NT2/D1 (cell line): ENCODE results near the gene ANO9.

Experiments used
- DNase-seq: peaks from one replicate; pipeline ENCODE4 v3.0.0-alpha.2; 2011; ENCODE audit warnings: low read depth, low spot score
- H3K27me3 ChIP-seq: 2 replicates; pipeline ENCODE4 v1.6.0; 2011; ENCODE audit warnings: mild to moderate bottlenecking; ENCODE audit not compliant: insufficient read length, insufficient read depth
- H3K36me3 ChIP-seq: 2 replicates; pipeline ENCODE4 v1.6.1; 2011; ENCODE audit warnings: mild to moderate bottlenecking, low read length, mixed read lengths; ENCODE audit not compliant: insufficient read depth, insufficient read length
- H3K4me1 ChIP-seq: 2 replicates; pipeline ENCODE4 v1.5.1; 2011; ENCODE audit not compliant: insufficient read depth, insufficient read length
- H3K4me3 ChIP-seq: 2 replicates; pipeline ENCODE4 v1.5.1; 2011; ENCODE audit warnings: low read depth; ENCODE audit not compliant: insufficient read length
- H3K9ac ChIP-seq: 2 replicates; pipeline ENCODE4 v1.6.0; 2011; ENCODE audit warnings: low read depth; ENCODE audit not compliant: insufficient read length
- H3K9me3 ChIP-seq: 2 replicates; pipeline ENCODE4 v1.5.1; 2011; ENCODE audit warnings: mild to moderate bottlenecking, low read length; ENCODE audit not compliant: insufficient read depth
- SUZ12 ChIP-seq: IDR thresholded peaks from 2 replicates; pipeline ENCODE4 v1.6.1; 2011; ENCODE audit not compliant: insufficient read length, insufficient read depth; ENCODE audit errors: extremely low read depth
- YY1 ChIP-seq: IDR thresholded peaks from 2 replicates; pipeline ENCODE4 v1.6.1; 2011; ENCODE audit not compliant: insufficient read length, insufficient read depth
- ZNF274 ChIP-seq: IDR thresholded peaks from 2 replicates; pipeline ENCODE4 v1.6.1; 2011; ENCODE audit warnings: mild to moderate bottlenecking, low read depth, low read length

ANO9 gene

GRCh38 chr11:376531-377173 lies 65.2 kb downstream of the ANO9 start:
- Histone ChIP-seq H3K36me3 (peaks cover 60% of the 10 kb centered on the region), H3K9ac (no peak overlapping the region), H3K4me1 (peaks cover 13% of the 10 kb centered on the region), H3K27me3 (no peaks in the 10 kb centered on the region), H3K9me3 (no peaks in the 10 kb centered on the region), H3K4me3 (no peak overlapping the region)
- TF ChIP-seq SUZ12 (no peak), ZNF274 (no peak), YY1 (no peak)
- DNase-seq = no peak

DNA sequence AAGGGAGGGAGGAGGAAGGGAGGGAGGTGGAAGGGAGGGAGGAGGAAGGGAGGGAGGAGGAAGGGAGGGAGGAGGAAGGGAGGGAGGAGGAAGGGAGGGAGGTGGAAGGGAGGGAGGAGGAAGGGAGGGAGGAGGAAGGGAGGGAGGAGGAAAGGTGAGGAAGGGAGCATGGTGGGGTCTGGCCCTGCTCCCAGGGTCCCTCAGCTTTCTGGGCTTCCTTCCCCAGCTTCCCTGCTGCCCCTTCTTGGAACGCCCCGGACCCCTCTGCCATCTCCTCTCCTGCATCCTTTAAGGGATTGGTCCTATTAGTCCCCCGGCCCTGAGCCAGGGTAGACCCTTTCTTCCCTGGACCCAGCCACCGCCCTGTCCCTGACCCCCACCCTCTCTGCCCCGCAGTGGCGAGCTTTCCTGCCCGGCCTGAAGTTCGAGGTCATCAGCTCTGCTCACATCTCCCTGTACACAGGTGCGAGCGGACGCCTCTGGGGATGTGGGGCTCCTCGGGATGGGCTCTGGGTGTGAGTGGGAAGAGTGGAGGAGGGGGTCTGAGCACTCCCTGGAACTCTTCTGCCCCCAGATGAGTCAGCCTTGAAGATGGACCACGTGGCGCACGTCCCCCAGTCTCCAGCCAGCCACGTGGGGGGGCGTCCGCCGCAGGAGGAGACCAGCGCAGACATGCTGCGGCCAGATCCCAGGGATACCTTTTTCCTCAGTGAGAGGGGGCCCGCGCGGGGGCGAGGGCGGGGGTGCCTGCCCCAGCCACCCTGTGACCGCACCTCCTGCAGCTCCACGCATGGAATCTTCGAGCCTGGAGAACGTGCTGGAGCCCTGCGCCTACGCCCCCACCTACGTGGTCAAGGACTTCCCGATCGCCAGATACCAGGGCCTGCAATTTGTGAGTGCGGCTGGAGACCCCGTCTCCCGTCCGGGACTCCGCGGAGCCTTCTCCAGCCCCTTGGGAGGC lies 66.5 kb downstream of the ANO9 start:
- Histone ChIP-seq H3K4me1 (peaks cover 22% of the 10 kb centered on the region), H3K27me3 (no peaks in the 10 kb centered on the region), H3K4me3 (no peak overlapping the region), H3K9ac (no peak overlapping the region), H3K9me3 (no peaks in the 10 kb centered on the region), H3K36me3 (peaks cover 54% of the 10 kb centered on the region)
- TF ChIP-seq ZNF274 = no peak
- no peak for TF ChIP-seq YY1
- no peak for TF ChIP-seq SUZ12
- no peak for DNase-seq

GRCh38 chr11:373716-374551 lies 67.9 kb downstream of the ANO9 start:
- Histone ChIP-seq H3K4me3 (no peak overlapping the region), H3K4me1 (peaks cover 24% of the 10 kb centered on the region), H3K9ac (peak overlapping the region; percentile 57), H3K36me3 (peaks cover 40% of the 10 kb centered on the region), H3K9me3 (no peaks in the 10 kb centered on the region), H3K27me3 (no peaks in the 10 kb centered on the region)
- no peak for DNase-seq
- TF ChIP-seq ZNF274 = no peak
- no peak for TF ChIP-seq YY1
- TF ChIP-seq SUZ12 = no peak

GRCh38 chr11:372809-373715 lies 68.7 kb downstream of the ANO9 start:
- Histone ChIP-seq H3K9me3 (no peaks in the 10 kb centered on the region), H3K4me1 (peaks cover 31% of the 10 kb centered on the region), H3K36me3 (peaks cover 34% of the 10 kb centered on the region), H3K9ac (no peak overlapping the region), H3K27me3 (no peaks in the 10 kb centered on the region), H3K4me3 (no peak overlapping the region)
- DNase-seq = no peak
- TF ChIP-seq YY1 = no peak

DNA sequence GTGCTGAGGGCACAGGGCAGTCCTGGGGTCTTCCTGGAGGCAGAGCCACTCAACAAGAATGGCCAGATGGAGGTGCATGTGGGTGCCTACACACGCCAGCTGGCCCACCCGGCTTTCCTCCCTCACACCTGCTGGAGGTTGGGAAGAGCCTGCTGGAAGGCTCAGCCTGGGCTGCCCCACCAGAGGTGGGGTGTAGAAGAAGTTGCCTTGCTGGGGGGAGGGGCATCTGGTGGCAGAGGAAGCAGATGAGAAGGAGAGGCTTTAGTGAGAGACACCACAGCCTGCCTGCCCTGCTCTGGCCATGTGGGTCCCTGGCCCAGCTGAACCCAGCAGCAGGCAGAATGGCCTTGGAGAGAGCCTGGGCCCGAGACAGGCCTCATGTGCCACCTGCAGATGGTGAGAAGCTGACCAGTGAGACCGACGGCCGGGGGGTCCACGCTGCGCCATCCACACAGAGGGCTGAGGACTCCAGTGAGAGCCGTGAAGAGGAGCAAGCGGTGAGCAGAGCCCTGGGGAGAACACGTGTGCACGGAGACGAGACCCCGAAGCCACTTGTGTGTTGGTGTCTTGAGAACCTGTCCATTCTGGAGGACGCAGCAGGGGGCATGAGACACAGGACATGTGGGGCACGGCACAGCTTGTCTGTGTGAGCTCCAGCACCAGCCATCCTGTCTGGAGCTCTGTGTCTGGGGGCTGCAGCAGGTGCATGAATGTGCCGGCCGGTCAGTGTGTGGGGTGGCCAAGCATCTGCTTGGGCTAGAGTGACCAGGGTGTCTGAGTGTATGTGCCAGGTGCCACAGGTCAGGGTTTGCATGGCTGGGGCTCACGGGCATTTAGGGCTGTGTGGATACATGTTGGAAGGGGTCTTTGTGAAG lies 69.9 kb downstream of the ANO9 start:
- Histone ChIP-seq H3K4me1 (peaks cover 37% of the 10 kb centered on the region), H3K9me3 (no peaks in the 10 kb centered on the region; the same call in 1 of the 2 replicates), H3K36me3 (peaks cover 24% of the 10 kb centered on the region), H3K27me3 (peaks cover 7% of the 10 kb centered on the region), H3K9ac (peak overlapping the region; percentile 2), H3K4me3 (no peak overlapping the region)
- TF ChIP-seq ZNF274 (no peak), YY1 (no peak), SUZ12 (no peak)
- DNase-seq = no peak

GRCh38 chr11:371051-371450 lies 70.8 kb downstream of the ANO9 start:
- peaks cover 7% of the 10 kb centered on the region for H3K27me3 ChIP-seq
- H3K9me3 ChIP-seq = no peaks in the 10 kb centered on the region; the same call in 1 of the 2 replicates
- H3K4me1 ChIP-seq = peaks cover 37% of the 10 kb centered on the region
- no peak overlapping the region for H3K4me3 ChIP-seq
- TF ChIP-seq SUZ12 (no peak), YY1 (no peak), ZNF274 (no peak)
- H3K36me3 ChIP-seq = peaks cover 22% of the 10 kb centered on the region
- DNase-seq = no peak
- peak overlapping the region; percentile 61 for H3K9ac ChIP-seq
